C1 segment of cervical spinal cord (tissue), 14 donors: ENCODE results near the gene SELENOK.
"Not testable (repeated sequence)": the region's sequence is repeated elsewhere in the genome, so short reads cannot be mapped to it uniquely, and the experiment has no call there.

Experiments used
- DNase-seq, 14 donors: peaks; one replicate each; lab custom pipeline; 2025; lab: John Stamatoyannopoulos, UW

Gene SELENOK

DNA sequence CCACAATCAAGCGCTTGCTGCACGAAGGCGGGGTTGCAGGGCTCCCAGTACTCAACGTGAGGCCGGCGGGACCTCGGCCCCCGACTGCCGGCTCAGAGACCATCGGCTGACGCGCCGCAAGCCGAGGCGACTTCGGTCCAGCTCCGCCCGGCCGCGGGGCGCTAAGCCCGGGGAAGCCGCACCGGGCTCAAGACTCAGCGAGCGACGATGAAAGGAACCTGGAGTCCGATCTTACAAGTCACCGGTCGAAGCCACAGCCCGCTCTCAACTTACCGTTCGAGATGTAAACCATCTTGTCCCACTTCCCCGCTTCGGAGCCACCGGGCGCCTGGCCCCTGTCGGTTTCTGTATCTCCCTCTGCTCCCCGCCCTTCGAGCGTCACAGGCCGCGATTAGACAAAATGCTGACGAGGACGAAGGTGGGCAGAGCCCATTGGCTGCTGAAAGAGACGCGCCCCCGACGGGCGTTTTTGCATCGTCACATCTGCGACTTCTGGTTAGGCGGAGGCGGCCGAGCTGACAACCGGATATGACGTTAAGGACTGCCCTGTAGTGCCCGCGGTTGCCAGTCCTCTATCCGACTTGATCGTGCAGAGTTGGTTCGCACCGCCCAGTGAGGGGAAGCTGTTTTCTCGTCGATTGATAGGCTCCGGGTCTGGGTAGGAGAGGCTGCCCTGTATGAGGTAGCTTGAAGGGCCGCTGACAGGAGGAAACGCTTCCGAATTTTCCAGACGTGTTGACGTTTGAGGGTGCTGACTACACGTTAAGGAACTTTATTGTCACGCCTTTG is at the start of gene SELENOK:
Gene SELENOK, minus strand, starts transcription at position 363 of the 789 bp plus-strand sequence.
- peak; percentile 85 to 99 (median 96) for DNase-seq

DNA sequence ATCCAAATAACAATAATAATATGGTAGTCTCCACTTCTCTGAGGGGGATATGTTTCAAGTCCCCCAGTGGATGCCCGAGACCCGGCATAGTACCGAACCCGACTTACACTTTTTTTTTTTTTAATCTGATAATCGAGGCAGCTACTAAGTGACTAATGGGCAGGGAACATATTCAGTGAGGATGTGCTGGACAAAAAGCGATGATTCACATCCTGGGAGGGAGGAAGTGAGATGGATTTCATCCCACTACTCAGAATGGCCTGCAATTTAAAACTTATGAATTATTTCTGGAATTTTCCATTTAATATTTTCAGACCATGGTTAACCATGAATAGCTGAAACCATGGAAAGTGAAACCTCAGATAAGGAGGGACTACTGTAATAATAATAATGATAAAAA is 49.5 kb upstream of the SELENOK start:
- DNase-seq = no peak

DNA sequence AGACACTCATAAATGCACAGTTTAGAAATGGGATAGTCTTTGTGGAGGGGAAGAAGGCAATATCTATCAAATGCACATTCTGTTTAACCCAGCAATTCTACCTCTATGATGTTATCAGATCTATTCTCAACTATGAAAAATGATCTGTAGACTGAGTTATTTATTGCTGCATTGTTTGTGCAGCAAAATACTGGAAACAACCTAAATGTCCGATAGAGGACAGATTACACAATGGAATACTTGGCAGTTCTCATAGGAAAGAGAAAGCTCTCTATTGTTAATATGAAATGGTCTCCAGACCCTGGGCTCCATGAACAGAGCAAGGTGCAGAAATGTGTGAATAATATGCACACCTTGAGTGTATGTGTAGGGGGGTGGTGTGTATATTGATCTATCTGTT is 49.0 kb upstream of the SELENOK start:
- no peak for DNase-seq

DNA sequence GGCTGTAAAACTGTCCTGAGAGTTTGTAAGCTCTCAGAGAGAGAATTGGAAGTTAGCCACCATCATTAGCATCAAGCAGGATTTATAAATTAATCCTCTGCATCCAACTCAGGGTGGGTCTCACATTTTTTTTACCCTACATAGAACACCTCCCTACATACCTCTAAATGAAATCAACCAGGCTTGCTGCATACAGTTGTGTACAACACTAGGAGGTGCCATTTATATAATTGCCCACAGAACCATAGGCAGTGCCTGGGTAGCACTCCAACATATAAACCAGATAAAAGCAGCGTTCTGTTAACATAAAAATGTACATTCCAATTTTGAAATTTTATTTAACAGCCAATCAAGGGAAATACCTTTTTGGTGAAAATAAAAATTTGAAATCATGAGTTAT is 48.2 kb upstream of the SELENOK start:
- DNase-seq = no peak

DNA sequence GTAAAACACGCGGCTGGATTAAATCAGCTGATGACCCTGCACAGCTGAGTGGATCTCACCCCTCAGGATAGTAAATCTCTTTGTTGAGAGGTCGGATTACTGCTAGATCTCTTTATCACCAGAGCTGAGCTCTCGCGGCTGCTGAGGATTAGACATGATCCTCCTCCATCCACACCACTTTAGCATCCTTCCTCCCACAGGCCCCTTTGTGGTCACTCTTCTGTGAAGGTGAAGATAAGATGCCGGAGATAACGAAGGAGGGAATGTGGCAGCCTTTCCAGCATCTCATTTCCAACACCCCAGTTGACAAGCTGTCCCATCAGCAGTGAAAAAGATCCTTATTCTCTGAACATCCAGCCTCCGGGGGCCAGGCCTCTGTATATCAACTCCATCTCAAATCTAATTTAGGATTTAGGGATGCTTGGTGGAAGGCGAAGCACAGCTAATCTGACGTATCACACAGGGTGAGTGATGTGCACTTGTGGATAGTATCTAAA is 47.5 kb upstream of the SELENOK start:
- DNase-seq = no peak

DNA sequence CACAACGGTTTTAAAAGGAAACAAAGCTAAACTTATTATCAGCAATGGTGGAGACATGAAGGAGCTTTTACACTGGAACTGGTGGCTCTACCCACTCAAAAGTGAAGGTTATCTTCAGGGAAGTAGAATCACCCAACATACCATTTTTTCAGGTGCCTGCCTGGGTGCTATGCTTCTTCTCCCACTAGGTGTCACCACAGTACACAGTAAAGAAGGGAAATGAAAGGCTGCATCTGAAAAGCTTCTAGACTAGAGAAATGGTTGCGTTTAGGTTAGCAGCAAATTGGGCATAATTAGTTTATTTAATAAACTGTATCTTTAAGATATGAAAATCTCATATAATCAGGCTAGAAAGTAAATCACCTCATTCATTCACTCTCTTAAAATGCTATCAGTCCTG is 47.0 kb upstream of the SELENOK start:
- peak in 3 of 14 donors; percentile 0 to 6 (median 1) for DNase-seq

DNA sequence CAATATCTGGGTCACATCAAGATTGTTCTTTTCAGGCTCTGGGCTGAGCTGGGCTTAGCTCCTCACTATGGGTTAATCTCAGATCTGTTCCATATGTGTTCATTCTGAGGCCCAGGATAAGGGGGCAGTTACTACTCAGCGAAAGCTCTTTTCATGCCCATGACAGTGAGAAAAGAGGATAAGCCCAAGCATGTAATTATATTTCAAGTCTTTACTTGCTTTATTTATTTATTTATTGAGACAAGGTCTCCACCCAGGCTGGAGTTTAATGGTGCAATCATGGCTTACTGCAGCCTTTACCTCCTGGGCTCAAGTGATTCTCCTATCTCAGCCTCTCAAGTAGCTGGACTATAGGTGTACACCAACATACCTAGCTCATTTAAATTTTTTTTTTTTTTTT is 44.7 kb upstream of the SELENOK start:
- no peak for DNase-seq

DNA sequence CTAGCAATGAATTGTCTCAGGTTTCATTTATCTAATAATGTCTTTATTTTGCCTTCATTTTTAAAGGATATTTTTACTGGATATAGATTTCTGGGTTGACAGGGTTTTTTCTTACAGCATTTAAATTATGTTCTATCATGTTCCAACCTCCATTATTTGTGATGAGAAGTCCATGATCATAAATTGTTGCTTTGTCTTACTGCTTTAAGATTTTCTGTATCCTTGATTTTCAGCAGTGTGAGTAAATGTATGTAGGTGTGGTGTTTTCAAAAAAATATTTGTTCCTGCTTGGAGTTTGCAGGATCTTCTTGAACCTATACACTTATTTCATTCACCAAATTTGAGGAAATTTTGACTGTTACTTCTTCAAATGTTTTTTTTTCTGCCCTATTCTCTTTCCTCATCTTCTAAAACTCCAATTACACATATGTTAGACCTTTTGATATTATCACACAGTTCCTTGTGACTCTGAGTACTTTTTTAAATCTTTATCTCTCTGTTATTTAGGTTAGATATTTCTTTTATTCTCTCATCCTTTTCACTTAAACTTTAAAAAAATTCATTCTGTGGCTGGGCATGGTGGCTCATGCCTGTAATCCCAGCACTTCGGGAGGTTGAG is 43.7 kb upstream of the SELENOK start:
- DNase-seq = no peak

DNA sequence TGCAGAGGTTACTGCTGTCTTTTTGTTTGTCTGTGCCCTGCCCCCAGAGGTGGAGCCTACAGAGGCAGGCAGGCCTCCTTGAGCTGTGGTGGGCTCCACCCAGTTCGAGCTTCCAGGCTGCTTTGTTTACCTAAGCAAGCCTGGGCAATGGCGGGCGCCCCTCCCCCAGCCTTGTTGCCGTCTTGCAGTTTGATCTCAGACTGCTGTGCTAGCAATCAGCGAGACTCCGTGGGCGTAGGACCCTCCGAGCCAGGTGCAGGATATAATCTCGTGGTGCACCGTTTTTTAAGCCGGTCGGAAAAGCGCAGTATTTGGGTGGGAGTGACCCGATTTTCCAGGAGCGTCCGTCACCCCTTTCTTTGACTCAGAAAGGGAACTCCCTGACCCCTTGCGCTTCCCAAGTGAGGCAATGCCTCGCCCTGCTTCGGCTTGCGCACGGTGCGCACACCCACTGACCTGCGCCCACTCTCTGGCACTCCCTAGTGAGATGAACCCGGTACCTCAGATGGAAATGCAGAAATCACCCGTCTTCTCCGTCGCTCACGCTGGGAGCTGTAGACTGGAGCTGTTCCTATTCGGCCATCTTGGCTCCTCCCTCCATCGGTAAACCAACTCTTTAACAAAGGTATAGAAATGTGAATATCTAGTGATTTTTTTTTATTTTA is 35.7 kb upstream of the SELENOK start:
- DNase-seq = not testable (repeated sequence)

DNA sequence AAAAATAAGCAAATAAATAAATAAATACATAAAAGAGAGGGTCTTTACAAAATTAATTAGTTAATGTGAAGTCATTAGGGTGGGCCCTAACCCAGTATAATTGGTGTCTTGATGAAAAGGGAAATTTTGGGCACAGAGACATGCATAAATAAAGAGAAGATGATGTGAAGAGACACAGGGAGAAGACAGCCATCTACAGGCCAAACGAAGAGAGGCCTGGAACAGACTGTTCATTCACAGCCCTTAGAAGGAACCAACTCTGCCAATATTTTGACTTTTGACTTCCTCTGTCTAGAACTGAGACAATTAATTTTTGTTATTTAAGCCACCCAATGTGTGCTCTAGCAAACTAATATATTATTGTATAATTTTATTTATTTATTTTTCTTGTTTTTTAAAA is 29.6 kb upstream of the SELENOK start:
- DNase-seq = no peak

DNA sequence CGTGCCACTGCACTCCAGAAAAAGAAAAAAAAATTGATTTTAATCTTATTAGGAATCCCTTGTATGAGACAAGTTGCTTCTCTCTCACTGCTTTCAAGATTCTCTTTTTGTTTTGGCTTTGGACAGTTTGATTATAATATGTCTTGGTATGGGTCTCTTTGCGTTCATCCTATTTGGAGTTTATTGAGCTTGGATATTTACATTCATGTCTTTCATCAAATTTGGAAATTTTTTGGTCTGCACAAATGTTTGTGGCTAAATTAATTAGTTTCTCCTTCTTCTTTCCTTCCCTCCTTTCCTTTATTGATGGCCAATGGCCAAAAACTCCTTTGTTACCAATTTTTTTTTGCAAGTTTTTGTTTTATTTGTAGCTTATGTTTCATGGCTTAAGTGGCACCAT is 28.1 kb upstream of the SELENOK start:
- no peak for DNase-seq

DNA sequence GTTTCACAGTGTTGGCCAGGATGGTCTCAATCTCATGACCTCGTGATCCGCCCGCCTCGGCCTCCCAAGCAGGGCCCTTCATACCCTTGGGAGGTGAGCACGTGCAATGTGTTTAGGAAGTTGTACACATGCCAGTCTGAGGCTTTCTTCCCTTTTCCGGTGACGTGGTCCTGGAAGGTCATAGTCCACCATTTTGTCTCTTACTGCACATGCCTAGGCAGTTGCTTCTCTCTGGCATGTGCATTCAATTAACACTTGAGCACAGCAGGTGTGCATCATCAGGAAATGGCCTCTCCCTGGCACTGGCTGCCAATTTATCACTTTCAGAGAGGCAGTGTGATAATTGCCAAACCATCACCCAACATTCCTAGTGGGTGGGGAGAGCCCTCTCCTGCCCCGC is 21.7 kb upstream of the SELENOK start:
- no peak for DNase-seq

DNA sequence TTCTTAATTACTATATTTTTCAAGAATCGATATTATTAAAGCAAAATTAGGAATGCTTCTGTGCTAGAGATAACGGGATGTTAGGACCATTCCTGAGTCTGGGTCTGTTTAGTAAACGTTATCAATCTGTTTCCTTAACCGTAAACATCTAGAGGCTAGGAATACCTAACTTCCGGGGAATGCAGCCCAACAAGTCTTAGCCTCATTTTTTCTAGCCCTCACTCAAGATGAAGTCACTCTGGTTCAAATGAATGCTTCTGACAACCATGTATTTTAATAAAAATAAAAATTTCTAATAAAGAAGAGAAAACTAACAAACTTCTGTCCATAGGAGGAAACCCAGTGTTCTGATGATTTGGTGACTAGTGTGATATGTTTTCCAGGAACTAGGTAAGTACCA is 11.1 kb upstream of the SELENOK start:
- DNase-seq = no peak

DNA sequence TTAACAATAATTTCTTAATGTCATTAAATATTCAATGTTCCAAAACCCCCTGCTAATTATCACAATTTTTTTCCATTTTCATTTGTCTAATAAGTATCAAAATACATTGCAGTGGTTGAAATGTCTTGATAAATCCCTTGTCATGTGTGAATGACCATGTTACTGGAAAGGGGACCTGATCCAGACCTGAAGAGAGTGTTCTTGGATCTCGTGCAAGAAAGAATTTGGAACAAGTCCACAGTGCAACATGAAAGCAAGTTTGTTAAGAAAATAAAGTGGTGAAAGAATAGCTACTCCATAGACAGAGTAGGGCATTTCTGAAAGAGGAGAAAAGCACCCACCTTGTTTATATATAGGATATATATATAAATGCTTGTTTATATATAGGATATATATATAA is 10.4 kb upstream of the SELENOK start:
- no peak for DNase-seq

DNA sequence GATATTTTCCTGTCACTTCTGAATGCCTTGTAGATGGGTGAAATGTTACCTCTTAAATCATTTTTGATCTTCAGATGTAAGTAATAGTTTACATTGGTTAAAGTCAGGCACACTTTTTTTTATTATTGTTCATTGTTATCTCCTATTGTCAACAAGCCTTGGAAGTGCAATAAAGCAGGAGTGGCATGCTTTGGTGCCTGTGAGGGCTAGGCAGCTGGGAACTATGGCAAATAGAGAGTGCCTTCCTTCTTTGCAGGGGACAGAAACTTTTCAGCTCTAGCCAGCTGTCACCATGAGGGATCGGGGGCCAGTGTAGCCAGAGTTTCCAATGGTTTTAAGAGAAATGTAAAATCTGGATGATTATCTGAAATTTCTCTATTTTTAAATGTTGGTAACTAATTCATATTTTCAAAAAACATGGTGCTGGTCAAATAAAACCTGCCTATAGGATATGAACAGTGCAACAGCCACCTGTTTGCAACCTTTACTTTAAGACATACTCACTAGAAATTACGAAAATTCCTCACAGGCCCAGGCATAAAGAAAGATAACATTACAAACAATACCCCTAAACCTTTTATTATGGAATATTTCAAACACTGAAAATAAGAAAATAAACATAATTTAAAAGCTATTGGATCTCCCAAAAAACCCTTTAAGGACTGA is 9.1 kb upstream of the SELENOK start:
- no peak for DNase-seq

DNA sequence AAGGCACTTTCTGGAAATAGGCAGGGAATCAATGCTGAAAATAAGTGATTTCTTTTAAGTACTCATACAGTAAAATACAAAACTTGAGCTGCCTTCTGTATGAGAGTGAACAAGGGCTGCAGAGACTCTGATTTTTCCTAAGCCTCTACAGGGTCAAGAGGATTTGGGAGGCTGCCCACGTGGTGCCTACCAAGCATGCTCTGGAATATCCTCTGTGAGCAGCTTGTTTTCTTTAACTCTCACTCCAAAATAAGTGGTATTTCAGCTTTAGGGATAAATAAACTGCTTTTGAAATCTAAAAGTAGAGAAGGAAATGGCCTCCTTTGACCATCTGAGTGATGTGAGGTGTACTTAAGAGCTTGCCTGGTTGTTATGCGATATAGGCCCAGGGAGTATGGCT is 8.1 kb upstream of the SELENOK start:
- DNase-seq = no peak

DNA sequence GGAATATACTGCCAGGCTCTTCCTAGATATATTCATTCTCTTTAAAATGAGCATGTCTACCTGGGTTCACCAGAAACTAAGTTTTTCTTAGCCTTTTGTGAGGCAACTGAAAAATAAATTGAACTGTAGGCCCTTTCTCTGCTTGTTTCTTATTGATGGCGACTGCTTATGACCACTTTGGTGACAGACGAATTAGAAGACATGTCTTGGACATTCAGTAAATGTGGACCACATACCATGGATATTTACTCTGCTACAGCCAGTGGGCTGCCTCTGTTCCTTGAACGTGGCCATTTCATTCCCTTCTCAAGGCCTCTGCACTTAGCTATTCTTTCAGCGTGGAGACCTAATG is 603 bp upstream of the SELENOK start:
- DNase-seq = no peak

DNA sequence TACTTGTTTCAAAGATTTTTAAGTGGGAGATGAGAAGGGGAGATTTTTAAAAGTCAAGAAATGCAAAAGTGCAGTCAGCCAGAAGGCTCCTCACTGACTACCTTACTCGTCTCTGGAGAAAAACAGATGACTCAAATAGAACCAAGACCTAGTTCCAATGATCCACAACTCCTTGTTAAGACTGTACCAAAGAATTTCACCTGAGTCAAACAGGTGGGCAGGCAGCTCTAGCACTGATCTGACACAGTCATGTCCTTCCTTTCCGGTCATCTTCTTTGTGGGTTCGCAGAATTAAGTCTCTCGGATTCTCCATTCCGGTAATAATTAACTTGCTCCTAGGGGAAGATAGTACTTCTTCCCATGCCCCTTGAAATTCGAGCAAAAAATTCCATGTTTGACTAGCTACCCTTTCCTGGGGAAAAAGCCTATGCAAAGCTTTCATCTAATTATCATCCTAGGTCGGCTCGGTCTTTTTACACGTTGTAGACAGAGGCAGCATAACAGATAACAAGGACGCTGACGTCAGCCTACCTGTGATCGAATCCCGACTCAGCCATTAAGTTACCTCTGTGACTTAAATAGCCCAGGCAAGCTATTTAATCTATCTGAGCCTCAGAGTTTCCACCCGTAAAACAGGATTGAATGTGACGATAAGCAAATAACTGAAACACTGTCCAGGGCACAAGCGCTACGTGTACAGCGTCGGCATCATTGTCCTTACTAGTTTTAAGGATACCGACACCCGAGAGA is 758 bp downstream of the SELENOK start:
- peak in 1 of 14 donors; percentile 36 for DNase-seq

DNA sequence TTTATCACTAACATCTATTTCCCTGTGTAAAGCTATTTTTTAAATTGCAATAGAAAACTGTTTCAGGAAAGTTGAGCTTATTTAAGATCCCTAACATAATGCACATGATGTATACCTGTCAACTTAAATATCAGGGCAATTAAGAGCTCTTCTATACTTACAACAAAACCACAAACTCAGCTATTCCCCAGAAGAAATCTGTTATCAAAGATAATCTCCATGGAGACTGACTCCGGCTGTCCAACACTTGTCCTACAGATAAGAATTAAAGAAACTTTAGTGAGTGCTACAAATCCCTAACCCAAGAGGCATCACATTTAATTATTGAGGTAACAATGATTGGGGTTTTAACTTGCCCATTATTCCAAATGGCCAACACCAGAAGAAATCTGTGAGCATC is 3.4 kb downstream of the SELENOK start:
- no peak for DNase-seq

DNA sequence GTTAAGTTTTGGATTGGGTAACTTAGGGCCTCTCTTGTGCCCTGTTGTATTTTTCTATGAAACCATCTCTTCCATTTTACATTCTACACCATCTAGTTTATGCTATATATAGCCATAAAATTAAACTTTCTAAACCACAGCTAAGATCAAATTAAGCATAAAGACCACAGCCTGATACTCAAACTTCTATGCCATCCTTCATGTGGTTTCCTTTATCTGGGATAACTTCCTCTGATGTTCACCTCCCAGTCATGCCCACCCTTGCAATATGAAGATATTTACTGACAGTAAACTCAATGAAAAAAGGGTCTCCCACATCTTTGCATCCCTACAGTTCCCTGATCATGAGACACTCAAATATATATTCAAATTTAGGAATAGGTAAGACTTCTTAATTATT is 4.2 kb downstream of the SELENOK start:
- no peak for DNase-seq

DNA sequence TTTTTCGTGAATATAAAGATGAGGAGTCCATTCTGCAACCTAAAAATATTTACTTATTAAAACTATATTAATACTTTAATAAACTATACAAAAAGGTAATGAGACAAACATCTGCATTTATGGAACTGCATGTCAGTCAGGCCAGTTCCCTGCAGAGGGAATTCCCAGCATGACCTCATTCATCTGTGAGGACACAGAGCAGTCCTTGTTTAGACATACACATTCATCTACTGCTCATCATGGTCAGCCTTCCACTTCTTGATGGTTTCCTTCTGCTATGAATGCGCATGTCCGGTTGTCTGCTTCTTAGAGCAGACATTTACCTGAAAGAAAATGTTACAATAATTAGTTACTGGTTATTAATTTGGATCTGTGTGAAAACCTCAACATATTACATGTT is 6.4 kb downstream of the SELENOK start:
- DNase-seq = peak in 3 of 14 donors; percentile 2 to 11 (median 4)

DNA sequence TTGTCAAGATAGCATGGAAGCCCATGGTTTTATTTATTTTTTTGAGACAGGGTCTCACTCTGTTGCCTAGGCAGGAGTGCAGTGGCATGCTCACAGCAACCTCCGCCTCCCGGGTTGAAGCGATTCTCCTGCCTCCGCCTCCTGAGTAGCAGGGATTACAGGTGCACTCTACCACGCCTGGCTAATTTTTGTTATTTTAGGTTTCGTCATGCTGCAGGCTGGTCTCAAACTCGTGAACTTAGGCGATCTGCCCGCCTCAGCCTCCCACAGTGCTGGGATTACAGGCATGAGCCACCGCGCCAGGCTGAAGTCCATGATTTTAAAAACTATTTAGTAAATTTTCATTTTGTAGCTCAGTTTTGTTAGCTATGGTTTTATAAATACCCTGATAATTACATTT is 7.0 kb downstream of the SELENOK start:
- no peak for DNase-seq
